K562 (cell line): Measurements from ENCODE around the gene GYG1. TPM values are rescaled to one million over a fixed set of nuclear protein-coding genes. Genes with fewer than 3 reads are reported as not detected.

Experiments
- ATAC-seq: fragments of 200-7000 bp; cut with Tn5 transposase; 3 replicates; pipeline ENCODE4 v1.9.1; 2020; ENCODE audit warnings: moderate library complexity
- BruUV-seq: library from RNA; stranded (reverse); fragments of 400-500 nt; replicated peaks from 2 replicates; lab custom pipeline; 2021; lab: Mats Ljungman, UMichigan
- CTCF ChIA-PET: fragments of 300-600 bp; formaldehyde crosslinking; extraction: SDS; loops from one replicate; lab custom pipeline; 2021; ENCODE audit warnings: low intra/inter-chr PET ratio; lab: Yijun Ruan, JAX
- POLR2A ChIA-PET: fragments of 300-600, 350-650 bp; sonication (Branson Sonifier 250); formaldehyde crosslinking; extraction: SDS; loops from one replicate; lab custom pipeline; 2021; ENCODE audit warnings: antibody characterized with exemption, inconsistent platforms; lab: Yijun Ruan, JAX
- DNase-seq, 4 experiments: peaks; one replicate each; pipeline versions ENCODE4 v3.0.0 to v3.0.0-alpha.2; 2011 to 2018; ENCODE audit warnings: low spot score in 3 of 4, mixed read lengths in 3 of 4; ENCODE audit errors: extremely low read depth in 1 of 4
- FAIRE-seq: peaks from 2 replicates; lab custom pipeline; 2011; peaks lifted over from hg19 to GRCh38; lab: Jason Lieb, UNC
- H2AFZ ChIP-seq: 2 replicates; pipeline ENCODE4 v1.6.0; 2011; ENCODE audit warnings: low read depth, low read length, control low read depth, inconsistent platforms
- H3K27ac ChIP-seq: fragments of 200-600 bp; 3 replicates; pipeline ENCODE4 v1.8.0; 2011; ENCODE audit warnings: low read depth, mild to moderate bottlenecking, control low read depth, inconsistent platforms, low read length, moderate library complexity, mixed read lengths; ENCODE audit errors: extremely low read depth
- H3K27me3 ChIP-seq, 2 experiments: fragments of 300-600 bp in 1 of 2; 2 replicates in 1 of 2; 3 replicates in 1 of 2; pipeline versions ENCODE4 v1.6.0 to v1.8.0; 2011; ENCODE audit warnings: inconsistent platforms in 2 of 2, low read length in 2 of 2, mild to moderate bottlenecking in 1 of 2, mixed read lengths in 1 of 2, moderate library complexity in 1 of 2; ENCODE audit not compliant: control insufficient read depth in 2 of 2, insufficient read depth in 2 of 2
- H3K36me3 ChIP-seq: fragments of 300-600 bp; 3 replicates; pipeline ENCODE4 v1.8.0; 2011; ENCODE audit warnings: mild to moderate bottlenecking, low read length, inconsistent platforms; ENCODE audit not compliant: control insufficient read depth, insufficient read depth
- H3K4me1 ChIP-seq, 2 experiments: fragments of 200-600 bp in 1 of 2; replicated peaks in 1 of 2; 2 replicates in 1 of 2; 3 replicates in 1 of 2; pipeline versions ENCODE4 v1.5.1 to v1.8.0; 2011; ENCODE audit warnings: inconsistent platforms in 2 of 2, low read length in 2 of 2, mild to moderate bottlenecking in 1 of 2, mixed read lengths in 1 of 2, moderate library complexity in 1 of 2; ENCODE audit not compliant: control insufficient read depth in 2 of 2, insufficient read depth in 2 of 2
- H3K4me2 ChIP-seq: 2 replicates; pipeline ENCODE4 v1.6.1; 2011; ENCODE audit warnings: low read length, control low read depth, inconsistent platforms, mixed read lengths; ENCODE audit not compliant: insufficient read depth
- H3K4me3 ChIP-seq: fragments of 200-600 bp; sonication (generic), shearing (Covaris generic); 2 replicates; pipeline ENCODE4 v1.5.1; 2016; ENCODE audit warnings: control low read depth, inconsistent platforms
- H3K79me2 ChIP-seq: fragments of 200-600 bp; 3 replicates; pipeline ENCODE4 v1.8.0; 2011; ENCODE audit warnings: low read length, inconsistent platforms; ENCODE audit not compliant: control insufficient read depth, insufficient read depth
- H3K9ac ChIP-seq, 2 experiments: 2 replicates each; pipeline versions ENCODE4 v1.6.0 to v1.6.1; 2011; ENCODE audit warnings: low read depth in 2 of 2, low read length in 2 of 2, control low read depth in 1 of 2, inconsistent platforms in 1 of 2, mild to moderate bottlenecking in 1 of 2, mixed read lengths in 1 of 2; ENCODE audit not compliant: insufficient read depth in 1 of 2
- H3K9me1 ChIP-seq: one replicate; pipeline ENCODE4 v1.6.0; 2011; ENCODE audit warnings: inconsistent platforms, mild to moderate bottlenecking, low read length, moderate library complexity; ENCODE audit not compliant: control insufficient read depth, insufficient read depth
- H3K9me3 ChIP-seq: replicated peaks from 2 replicates; pipeline ENCODE4 v1.5.1; 2011; ENCODE audit warnings: low read depth, low read length, inconsistent platforms; ENCODE audit not compliant: control insufficient read depth, insufficient read depth
- H4K20me1 ChIP-seq: replicated peaks from 2 replicates; pipeline ENCODE4 v1.6.1; 2011; ENCODE audit warnings: low read length, inconsistent platforms, mixed read lengths; ENCODE audit not compliant: control insufficient read depth, insufficient read depth
- AFF4 ChIP-seq: sonication (generic); formaldehyde crosslinking; IDR thresholded peaks from 2 replicates; pipeline ENCODE4 v1.8.0; 2023; ENCODE audit warnings: mild to moderate bottlenecking, missing genetic modification reagents
- GTF3C2 ChIP-seq: IDR thresholded peaks from 3 replicates; pipeline ENCODE4 v1.6.1; 2011; ENCODE audit warnings: borderline replicate concordance, mild to moderate bottlenecking, moderate library complexity; ENCODE audit not compliant: insufficient read length; ENCODE audit errors: extremely low read depth
- PBX2 ChIP-seq, 2 experiments: IDR thresholded peaks in 1 of 2; conservative IDR thresholded peaks in 1 of 2; 2 replicates each; pipeline ENCODE4 v1.6.1; 2016; ENCODE audit warnings: low read depth in 2 of 2, mild to moderate bottlenecking in 1 of 2, missing compliant biosample characterization in 1 of 2, missing genetic modification characterization in 1 of 2, moderate library complexity in 1 of 2
- RFX1 ChIP-seq: fragments of 450-650 bp; IDR thresholded peaks from 2 replicates; pipeline ENCODE4 v1.6.1; 2016; ENCODE audit warnings: mild to moderate bottlenecking, moderate library complexity
- ZKSCAN1 ChIP-seq: fragments of 150-350 bp; IDR thresholded peaks from 2 replicates; pipeline ENCODE4 v1.6.1; 2016; ENCODE audit warnings: low read depth, low read length
- ZNF644 ChIP-seq: fragments of 200-800 bp; sonication (Bioruptor generic); IDR thresholded peaks from 2 replicates; pipeline ENCODE4 v1.6.1; 2016; ENCODE audit warnings: low read depth, missing genetic modification characterization, missing compliant biosample characterization
- WGBS: fragments of 100-300 bp; shearing (Covaris generic); methylation state at CpG from one replicate; pipeline ENCODE4 v1.1.6; 2016; ENCODE audit warnings: low coverage, mixed read lengths; ENCODE audit not compliant: insufficient coverage; ENCODE audit errors: missing lambda C conversion rate; 5-methylcytosine and 5-hydroxymethylcytosine counted together
- in situ Hi-C: fragments of 300-500 bp; cut with MboI; formaldehyde crosslinking; loops from 4 replicates; pipeline ENCODE4 v1.15.0; 2018; ENCODE audit warnings: inconsistent platforms, mixed read lengths
- intact Hi-C: fragments of 100-400 bp; cut with micrococcal nuclease; formaldehyde crosslinking; loops from 2 replicates; pipeline ENCODE4 v1.14.2; 2022
- polyA plus RNA-seq, 8 experiments: library from polyadenylated mRNA; depleted of rRNA in 4 of 8; stranded (reverse) in 5 of 8; unstranded in 3 of 8; fragments of >200 nt; fragmentation: Nextera tagmentation in 2 of 8; fragmentation: Illumina TruSeq in 1 of 8; extraction: Ambion mirVana in 2 of 8; extraction: Trizol in 1 of 8; gene quantifications; 2 replicates each; pipeline versions ENCODE4 v1.2.1 to v1.2.3, GENCODE V29; 2011 to 2014; ENCODE audit warnings: inconsistent platforms in 1 of 8, missing spikeins in 1 of 8
- total RNA-seq, 7 experiments: library from RNA; depleted of rRNA in 6 of 7; stranded (reverse); fragments of >200 nt in 6 of 7; fragmentation: Illumina TruSeq in 2 of 7; extraction: Trizol in 2 of 7; gene quantifications; 2 replicates each; pipeline versions ENCODE4 v1.2.1 to v1.2.3, GENCODE V29; 2011 to 2021; ENCODE audit warnings: low replicate concordance in 1 of 7

Gene GYG1
- total and polyA plus RNA-seq, 9 of the 15 experiments (the other 6 are each of a cell fraction or from before 2014, with no cell fraction given) = 14.6 to 38.4 (median 24.6) TPM

GRCh38 chr3:149031096-149031495 is 39.8 kb downstream of the GYG1 start:
- in situ Hi-C loops (no loop called here), intact Hi-C loops (no loop called here)
- no peaks in the 10 kb centered on the region for H3K27me3 ChIP-seq
- ATAC-seq = no peak
- no TSS peak for BruUV-seq
- no peak overlapping the region for H3K4me3 ChIP-seq
- no peaks in the 10 kb centered on the region for H3K9me1 ChIP-seq
- H2AFZ ChIP-seq = no peak overlapping the region
- H3K9ac ChIP-seq = no peak overlapping the region
- POLR2A ChIA-PET = interaction anchor here (0.6 kb wide), 1 partner anchor 1523 kb away, joined by 3 read pairs; no protein-coding TSS in a partner anchor
- H3K9me3 ChIP-seq = no peaks in the 10 kb centered on the region
- H4K20me1 ChIP-seq = no peaks in the 10 kb centered on the region
- H3K4me2 ChIP-seq = no peak overlapping the region
- H3K27ac ChIP-seq = no peak overlapping the region
- no peak for FAIRE-seq
- TF ChIP-seq ZKSCAN1 (no peak), PBX2 (CRISPR knock-in tag; IDR thresholded peaks at IDR 0.05; ENCODE audit: low read depth) (no peak), PBX2 (tag; conservative IDR thresholded peaks at IDR 0.05; ENCODE audit: low read depth) (no peak), RFX1 (no peak), AFF4 (CRISPR knock-in tag) (no peak), GTF3C2 (no peak), ZNF644 (no peak)
- TF ChIP-seq, all 486 proteins: peak for 0
- no peak for DNase-seq
- Histone ChIP-seq H3K79me2 (no peaks in the 10 kb centered on the region), H3K4me1 (no peaks in the 10 kb centered on the region), H3K36me3 (peaks cover 71% of the 10 kb centered on the region; the same call in 1 of the 3 replicates)
- WGBS = 89% methylated on average over 2 of the region's 2 CpGs
- CTCF ChIA-PET = no interaction called here
